Measurements from ENCODE around the gene MIPEP.

Gene MIPEP

GRCh38 chr13:23804166-23804565 lies 85.0 kb downstream of the MIPEP start:
- Histone ChIP-seq H3K9ac (ENCODE audit: low read length) (no peak overlapping the region), H3K9me3 (ENCODE audit: low read length) (no peaks in the 10 kb centered on the region), H3K36me3 (ENCODE audit: insufficient read depth, low read length) (no peaks in the 10 kb centered on the region), H3K4me3 (ENCODE audit: low read depth in 1 of 2, low read length in 2 of 2) (no peak overlapping the region), H3K4me1 (ENCODE audit: insufficient read depth, low read length) (no peaks in the 10 kb centered on the region), H3K27me3 (ENCODE audit: control insufficient read depth in 1 of 2, insufficient read depth in 2 of 2, low read length in 2 of 2) (no peaks in the 10 kb centered on the region), H3K27ac (ENCODE audit: low read depth, low read length) (no peak overlapping the region)

DNA sequence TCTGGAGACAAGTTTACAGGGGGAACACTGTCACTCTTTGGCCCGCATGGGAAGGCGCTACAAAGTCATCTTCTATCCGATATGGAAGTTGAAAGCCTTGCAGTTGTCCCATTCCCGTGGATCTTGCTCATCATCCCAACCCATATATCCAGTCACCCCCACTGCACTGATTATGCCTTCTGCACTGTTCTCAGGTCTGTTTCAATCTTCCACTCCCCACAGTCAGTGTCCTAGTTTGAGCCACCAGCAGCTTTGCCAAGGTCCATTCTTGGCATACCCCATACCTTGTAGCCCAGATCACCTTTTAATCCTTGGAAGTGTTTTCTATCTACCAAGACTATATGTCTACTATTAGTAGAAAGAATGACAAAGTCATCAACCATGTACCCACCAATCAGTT lies 88.1 kb downstream of the MIPEP start:
- no peaks in the 10 kb centered on the region for H3K4me1 ChIP-seq (ENCODE audit: insufficient read depth, low read length)
- no peak overlapping the region for H3K9ac ChIP-seq (ENCODE audit: low read length)
- no peaks in the 10 kb centered on the region for H3K9me3 ChIP-seq (ENCODE audit: low read length)
- peaks cover 5% of the 10 kb centered on the region for H3K36me3 ChIP-seq (ENCODE audit: insufficient read depth, low read length)
- no peak overlapping the region for H3K4me3 ChIP-seq (ENCODE audit: low read depth in 1 of 2, low read length in 2 of 2)
- no peak overlapping the region for H3K27ac ChIP-seq (ENCODE audit: low read depth, low read length)
- no peaks in the 10 kb centered on the region for H3K27me3 ChIP-seq (ENCODE audit: control insufficient read depth in 1 of 2, insufficient read depth in 2 of 2, low read length in 2 of 2)

- H3K36me3 ChIP-seq (ENCODE audit: insufficient read depth, low read length), result peaks cover 5% of the 10 kb centered on the region
- no peaks in the 10 kb centered on the region for H3K27me3 ChIP-seq (ENCODE audit: control insufficient read depth in 1 of 2, insufficient read depth in 2 of 2, low read length in 2 of 2)
- H3K4me3 ChIP-seq (ENCODE audit: low read depth in 1 of 2, low read length in 2 of 2), result no peak overlapping the region
- no peak overlapping the region for H3K27ac ChIP-seq (ENCODE audit: low read depth, low read length)
- no peak overlapping the region for H3K9ac ChIP-seq (ENCODE audit: low read length)
- no peaks in the 10 kb centered on the region for H3K9me3 ChIP-seq (ENCODE audit: low read length)
- peaks cover 5% of the 10 kb centered on the region for H3K4me1 ChIP-seq (ENCODE audit: insufficient read depth, low read length)
Observed at GRCh38 chr13:23799945-23800344, 89.3 kb downstream of the MIPEP start.

GRCh38 chr13:23797276-23797903 lies 91.8 kb downstream of the MIPEP start:
- H3K9me3 ChIP-seq (ENCODE audit: low read length), result no peaks in the 10 kb centered on the region
- H3K4me3 ChIP-seq (ENCODE audit: low read depth in 1 of 2, low read length in 2 of 2), result no peak overlapping the region
- H3K27ac ChIP-seq (ENCODE audit: low read depth, low read length), result no peak overlapping the region
- H3K4me1 ChIP-seq (ENCODE audit: insufficient read depth, low read length), result peaks cover 6% of the 10 kb centered on the region
- no peaks in the 10 kb centered on the region for H3K27me3 ChIP-seq (ENCODE audit: control insufficient read depth in 1 of 2, insufficient read depth in 2 of 2, low read length in 2 of 2)
- H3K9ac ChIP-seq (ENCODE audit: low read length), result no peak overlapping the region
- H3K36me3 ChIP-seq (ENCODE audit: insufficient read depth, low read length), result peaks cover 5% of the 10 kb centered on the region

DNA sequence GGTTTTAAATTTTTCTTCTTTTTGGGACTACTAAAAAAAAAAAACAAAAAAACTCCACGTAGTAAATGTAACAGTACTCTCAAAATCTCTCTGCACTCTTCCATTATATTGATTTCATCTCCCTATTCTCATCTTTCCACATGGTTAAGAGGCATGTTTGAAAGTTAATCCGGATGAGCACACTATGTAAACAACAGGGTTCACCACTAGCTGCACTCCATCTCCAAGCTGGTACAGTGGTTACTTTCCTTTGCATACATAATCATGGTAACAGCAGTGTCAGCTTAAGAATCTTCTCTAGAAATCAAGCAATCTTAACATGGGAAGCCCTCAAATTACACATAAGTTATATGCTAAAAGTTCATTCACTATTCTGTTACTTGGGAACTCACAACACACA lies 92.6 kb downstream of the MIPEP start:
- Histone ChIP-seq H3K9me3 (ENCODE audit: low read length) (no peaks in the 10 kb centered on the region), H3K9ac (ENCODE audit: low read length) (no peak overlapping the region), H3K4me3 (ENCODE audit: low read depth in 1 of 2, low read length in 2 of 2) (no peak overlapping the region), H3K4me1 (ENCODE audit: insufficient read depth, low read length) (peaks cover 6% of the 10 kb centered on the region), H3K27me3 (ENCODE audit: control insufficient read depth in 1 of 2, insufficient read depth in 2 of 2, low read length in 2 of 2) (no peaks in the 10 kb centered on the region), H3K36me3 (ENCODE audit: insufficient read depth, low read length) (peaks cover 5% of the 10 kb centered on the region), H3K27ac (ENCODE audit: low read depth, low read length) (no peak overlapping the region)

DNA sequence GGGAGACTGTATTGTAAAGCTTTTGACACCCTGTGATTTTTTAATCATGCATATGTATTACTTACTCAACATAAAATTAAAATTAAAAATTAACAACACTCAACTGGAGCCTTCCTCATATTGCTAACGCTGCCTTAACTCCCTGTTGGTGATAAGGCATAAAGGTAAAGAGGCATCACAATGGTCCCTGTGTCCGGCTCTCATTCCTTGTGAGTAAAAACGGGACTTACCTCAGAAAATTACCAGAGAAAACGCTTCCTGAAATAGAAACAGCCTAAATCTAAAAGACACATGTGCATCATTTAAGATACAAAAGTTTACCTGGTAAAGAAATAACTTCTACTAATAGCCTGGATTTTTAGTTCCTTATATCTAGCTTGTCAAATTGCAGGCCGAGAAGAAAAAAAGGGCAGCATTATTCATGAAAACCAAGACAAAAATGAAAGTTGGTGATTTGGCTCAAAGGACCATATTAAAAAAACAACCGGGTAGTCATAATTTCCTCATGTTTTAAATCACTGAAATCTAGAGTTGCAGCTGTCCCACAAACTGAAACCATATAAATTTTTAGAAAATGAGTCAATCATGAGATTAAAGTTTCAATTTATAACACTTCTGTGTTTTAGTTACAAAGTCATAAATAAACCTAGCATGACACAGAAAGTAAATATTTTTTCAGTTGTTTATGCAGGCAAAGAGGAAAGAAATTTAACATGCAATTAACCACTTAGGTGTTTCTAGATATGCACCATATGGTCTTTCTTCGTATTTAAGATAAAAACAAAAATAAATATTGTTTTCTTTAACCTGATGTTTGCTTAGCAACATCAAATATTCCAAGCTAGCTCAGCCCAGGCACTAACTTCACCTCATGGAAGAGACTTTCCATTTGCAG lies 94.7 kb downstream of the MIPEP start:
- no peaks in the 10 kb centered on the region for H3K9me3 ChIP-seq (ENCODE audit: low read length)
- H3K27me3 ChIP-seq (ENCODE audit: control insufficient read depth in 1 of 2, insufficient read depth in 2 of 2, low read length in 2 of 2), result no peaks in the 10 kb centered on the region
- no peak overlapping the region for H3K9ac ChIP-seq (ENCODE audit: low read length)
- H3K4me3 ChIP-seq (ENCODE audit: low read depth in 1 of 2, low read length in 2 of 2), result no peak overlapping the region
- peaks cover 11% of the 10 kb centered on the region for H3K4me1 ChIP-seq (ENCODE audit: insufficient read depth, low read length)
- H3K27ac ChIP-seq (ENCODE audit: low read depth, low read length), result no peak overlapping the region
- peaks cover 5% of the 10 kb centered on the region for H3K36me3 ChIP-seq (ENCODE audit: insufficient read depth, low read length)

DNA sequence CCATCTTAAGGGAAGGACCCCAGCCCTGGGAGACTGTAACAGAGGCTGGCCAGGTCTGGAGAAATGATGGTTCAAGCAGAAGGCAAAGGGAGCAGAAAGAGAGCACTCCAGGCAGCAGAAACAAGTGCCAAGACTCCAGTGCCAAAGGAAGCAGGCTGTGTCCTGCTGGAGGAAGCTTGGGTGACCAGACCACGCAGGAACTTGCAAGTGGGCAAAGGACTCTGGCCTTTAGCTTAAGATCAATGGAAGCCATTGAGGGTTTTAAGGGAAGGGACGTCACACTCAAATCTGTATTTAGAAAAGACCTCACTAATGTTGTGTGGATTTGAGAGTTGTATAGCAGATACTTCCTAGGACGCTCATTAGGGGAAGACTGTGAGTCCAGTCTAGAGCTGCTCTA lies 95.5 kb downstream of the MIPEP start:
- H3K4me1 ChIP-seq (ENCODE audit: insufficient read depth, low read length), result peaks cover 17% of the 10 kb centered on the region
- H3K36me3 ChIP-seq (ENCODE audit: insufficient read depth, low read length), result peaks cover 5% of the 10 kb centered on the region
- H3K4me3 ChIP-seq (ENCODE audit: low read depth in 1 of 2, low read length in 2 of 2), result no peak overlapping the region
- H3K9ac ChIP-seq (ENCODE audit: low read length), result no peak overlapping the region
- no peak overlapping the region for H3K27ac ChIP-seq (ENCODE audit: low read depth, low read length)
- no peaks in the 10 kb centered on the region for H3K9me3 ChIP-seq (ENCODE audit: low read length)
- no peaks in the 10 kb centered on the region for H3K27me3 ChIP-seq (ENCODE audit: control insufficient read depth in 1 of 2, insufficient read depth in 2 of 2, low read length in 2 of 2)

GRCh38 chr13:23792680-23793079 lies 96.5 kb downstream of the MIPEP start:
- Histone ChIP-seq H3K36me3 (ENCODE audit: insufficient read depth, low read length) (peaks cover 4% of the 10 kb centered on the region), H3K4me1 (ENCODE audit: insufficient read depth, low read length) (peaks cover 17% of the 10 kb centered on the region), H3K4me3 (ENCODE audit: low read depth in 1 of 2, low read length in 2 of 2) (no peak overlapping the region), H3K9ac (ENCODE audit: low read length) (no peak overlapping the region), H3K9me3 (ENCODE audit: low read length) (no peaks in the 10 kb centered on the region), H3K27ac (ENCODE audit: low read depth, low read length) (no peak overlapping the region), H3K27me3 (ENCODE audit: control insufficient read depth in 1 of 2, insufficient read depth in 2 of 2, low read length in 2 of 2) (no peaks in the 10 kb centered on the region)

DNA sequence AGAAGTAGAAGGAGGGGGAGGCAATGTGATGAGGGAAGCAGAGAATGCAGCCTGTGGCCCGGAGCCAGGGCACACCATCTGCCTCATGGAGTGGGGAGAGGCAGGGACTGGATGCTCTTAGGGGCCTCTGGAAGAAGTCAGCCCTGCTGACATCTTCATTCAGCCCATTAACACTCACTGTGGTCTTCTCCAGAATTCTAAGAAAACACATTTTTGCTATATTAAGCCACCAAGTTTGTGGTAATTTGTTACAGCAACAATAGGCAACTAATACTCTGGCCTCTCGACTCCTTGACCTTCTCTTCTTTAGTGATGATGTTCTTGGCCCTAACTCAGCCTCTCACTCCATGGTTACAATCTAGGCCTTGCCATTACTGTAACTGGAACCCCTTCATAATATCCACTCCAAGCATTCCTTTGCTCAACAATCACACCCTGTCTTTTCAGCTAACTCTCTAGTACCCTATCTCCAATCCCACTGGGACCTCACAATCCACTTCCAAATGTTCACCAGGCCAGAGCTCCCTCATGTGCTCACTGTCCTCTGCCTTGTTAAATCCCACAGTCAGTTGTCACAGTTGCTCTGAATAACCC lies 98.5 kb downstream of the MIPEP start:
- no peak overlapping the region for H3K4me3 ChIP-seq (ENCODE audit: low read depth in 1 of 2, low read length in 2 of 2)
- no peak overlapping the region for H3K9ac ChIP-seq (ENCODE audit: low read length)
- H3K27ac ChIP-seq (ENCODE audit: low read depth, low read length), result no peak overlapping the region
- H3K36me3 ChIP-seq (ENCODE audit: insufficient read depth, low read length), result no peaks in the 10 kb centered on the region
- no peaks in the 10 kb centered on the region for H3K27me3 ChIP-seq (ENCODE audit: control insufficient read depth in 1 of 2, insufficient read depth in 2 of 2, low read length in 2 of 2)
- no peaks in the 10 kb centered on the region for H3K9me3 ChIP-seq (ENCODE audit: low read length)
- H3K4me1 ChIP-seq (ENCODE audit: insufficient read depth, low read length), result peaks cover 17% of the 10 kb centered on the region

- Histone ChIP-seq H3K27me3 (ENCODE audit: control insufficient read depth in 1 of 2, insufficient read depth in 2 of 2, low read length in 2 of 2) (no peaks in the 10 kb centered on the region), H3K27ac (ENCODE audit: low read depth, low read length) (no peak overlapping the region), H3K4me3 (ENCODE audit: low read depth in 1 of 2, low read length in 2 of 2) (no peak overlapping the region), H3K4me1 (ENCODE audit: insufficient read depth, low read length) (peaks cover 11% of the 10 kb centered on the region), H3K9ac (ENCODE audit: low read length) (no peak overlapping the region), H3K9me3 (ENCODE audit: low read length) (no peaks in the 10 kb centered on the region), H3K36me3 (ENCODE audit: insufficient read depth, low read length) (no peaks in the 10 kb centered on the region)
Observed at GRCh38 chr13:23789576-23790346, 99.4 kb downstream of the MIPEP start.

GRCh38 chr13:23788459-23788858 lies 100.7 kb downstream of the MIPEP start:
- Histone ChIP-seq H3K9ac (ENCODE audit: low read length) (no peak overlapping the region), H3K36me3 (ENCODE audit: insufficient read depth, low read length) (no peaks in the 10 kb centered on the region), H3K27ac (ENCODE audit: low read depth, low read length) (no peak overlapping the region), H3K4me3 (ENCODE audit: low read depth in 1 of 2, low read length in 2 of 2) (no peak overlapping the region), H3K4me1 (ENCODE audit: insufficient read depth, low read length) (peaks cover 11% of the 10 kb centered on the region), H3K9me3 (ENCODE audit: low read length) (no peaks in the 10 kb centered on the region), H3K27me3 (ENCODE audit: control insufficient read depth in 1 of 2, insufficient read depth in 2 of 2, low read length in 2 of 2) (no peaks in the 10 kb centered on the region)

Data from muscle layer of colon (tissue), 2 donors.